Loucy (cell line): ENCODE measurements around the gene SAP25.
A peak's percentile ranks its signal among the peaks of the same experiment; 100 is the strongest.

ENCODE experiments used
- CTCF ChIP-seq: fragments of 200-600 bp; sonication (generic); conservative IDR thresholded peaks from 2 replicates; pipeline ENCODE4 v1.5.1; 2014; ENCODE audit warnings: mild to moderate bottlenecking, antibody characterized with exemption, low read length
- EZH2phosphoT487 ChIP-seq: fragments of 200-600 bp; IDR thresholded peaks from 2 replicates; pipeline ENCODE4 v1.6.1; 2018; ENCODE audit warnings: antibody characterized with exemption, mild to moderate bottlenecking, moderate library complexity, borderline replicate concordance

GRCh38 chr7:100563809-100564400, 9.8 kb downstream of the SAP25 start:
- TF ChIP-seq CTCF, result peak; percentile 97
- no peak for TF ChIP-seq EZH2phosphoT487
